ENCODE results near the gene NLGN4X.

Gene NLGN4X

DNA sequence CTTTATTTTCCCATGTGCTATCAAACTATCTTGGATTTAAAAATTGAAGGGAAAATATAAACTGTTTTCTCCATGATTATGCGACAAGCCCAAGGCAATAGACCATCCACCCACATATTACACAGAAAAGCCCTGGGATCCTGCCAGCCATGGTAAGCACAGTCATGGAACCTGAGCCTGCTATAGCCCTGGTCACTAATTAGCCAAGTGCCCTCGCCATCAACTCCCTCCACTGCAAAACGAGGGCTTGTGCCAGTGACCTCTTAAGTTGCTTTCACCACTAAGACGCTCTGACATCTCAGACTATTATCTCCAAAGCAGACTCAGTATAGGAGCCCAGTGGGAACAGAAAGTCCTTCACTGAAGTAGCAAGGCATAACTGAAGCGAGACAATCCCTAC is 69.2 kb downstream of the NLGN4X start:
- Histone ChIP-seq H3K4me3 (ENCODE audit: low read depth, low read length) (no peak overlapping the region), H2AFZ (ENCODE audit: low read length, unreplicated experiment) (no peak overlapping the region), H3K27me3 (ENCODE audit: insufficient read depth, low read length) (no peaks in the 10 kb centered on the region), H3K4me1 (ENCODE audit: control insufficient read depth, insufficient read depth, low read length, unreplicated experiment) (no peaks in the 10 kb centered on the region), H3K36me3 (ENCODE audit: insufficient read depth, low read length) (no peaks in the 10 kb centered on the region), H3K79me2 (ENCODE audit: control insufficient read depth, insufficient read depth, low read length, unreplicated experiment) (no peaks in the 10 kb centered on the region), H3K27ac (ENCODE audit: low read depth, low read length) (no peak overlapping the region)

DNA sequence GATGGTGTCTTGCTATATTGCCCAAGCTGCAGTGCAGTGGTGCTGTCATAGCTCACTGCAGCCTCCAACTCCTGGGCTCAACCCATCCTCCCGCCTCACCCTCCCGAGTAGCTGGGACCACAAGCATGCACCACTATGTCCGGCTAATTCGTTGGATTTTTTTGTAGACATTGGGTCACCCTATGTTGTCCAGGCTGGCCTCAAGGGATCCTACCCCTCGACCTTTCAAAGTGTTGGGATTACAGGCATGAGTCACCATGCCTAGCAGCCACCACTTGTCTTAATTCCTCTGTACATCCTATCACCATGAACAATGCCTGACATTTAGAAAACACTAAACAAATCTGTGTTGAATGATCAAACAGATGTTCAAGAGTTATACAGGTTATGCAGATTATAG is 76.7 kb downstream of the NLGN4X start:
- no peak overlapping the region for H3K4me3 ChIP-seq (ENCODE audit: low read depth, low read length)
- no peaks in the 10 kb centered on the region for H3K36me3 ChIP-seq (ENCODE audit: insufficient read depth, low read length)
- H2AFZ ChIP-seq (ENCODE audit: low read length, unreplicated experiment): no peak overlapping the region
- H3K79me2 ChIP-seq (ENCODE audit: control insufficient read depth, insufficient read depth, low read length, unreplicated experiment): no peaks in the 10 kb centered on the region
- no peaks in the 10 kb centered on the region for H3K27me3 ChIP-seq (ENCODE audit: insufficient read depth, low read length)
- H3K4me1 ChIP-seq (ENCODE audit: control insufficient read depth, insufficient read depth, low read length, unreplicated experiment): no peaks in the 10 kb centered on the region
- no peak overlapping the region for H3K27ac ChIP-seq (ENCODE audit: low read depth, low read length)

GRCh38 chrX:6149060-6149872 is 79.4 kb downstream of the NLGN4X start:
- no peak overlapping the region for H2AFZ ChIP-seq (ENCODE audit: low read length, unreplicated experiment)
- no peaks in the 10 kb centered on the region for H3K4me1 ChIP-seq (ENCODE audit: control insufficient read depth, insufficient read depth, low read length, unreplicated experiment)
- H3K79me2 ChIP-seq (ENCODE audit: control insufficient read depth, insufficient read depth, low read length, unreplicated experiment): no peaks in the 10 kb centered on the region

DNA sequence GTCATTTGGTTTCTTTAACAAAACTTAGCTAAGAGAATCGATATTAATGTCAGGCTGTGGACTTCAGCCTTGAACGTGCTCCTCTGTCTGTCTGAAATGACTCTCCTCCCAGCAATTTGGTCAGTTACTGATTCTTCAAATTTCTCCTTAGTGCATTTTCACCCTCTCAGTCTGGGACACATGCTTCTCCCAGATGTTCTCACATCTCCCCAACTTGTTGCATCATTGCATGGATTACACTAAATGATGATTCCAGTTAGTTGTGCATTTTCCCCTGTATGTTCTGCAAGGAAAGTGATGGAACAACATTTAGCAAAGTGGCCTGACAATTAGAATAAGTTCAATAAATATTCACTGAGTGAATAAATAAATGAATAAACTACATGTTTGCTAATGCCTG is 94.4 kb downstream of the NLGN4X start:
- Histone ChIP-seq H3K4me1 (ENCODE audit: control insufficient read depth, insufficient read depth, low read length, unreplicated experiment) (no peaks in the 10 kb centered on the region), H3K27ac (ENCODE audit: low read depth, low read length) (no peak overlapping the region), H3K27me3 (ENCODE audit: insufficient read depth, low read length) (no peaks in the 10 kb centered on the region), H3K36me3 (ENCODE audit: insufficient read depth, low read length) (no peaks in the 10 kb centered on the region), H3K4me3 (ENCODE audit: low read depth, low read length) (no peak overlapping the region), H2AFZ (ENCODE audit: low read length, unreplicated experiment) (no peak overlapping the region), H3K79me2 (ENCODE audit: control insufficient read depth, insufficient read depth, low read length, unreplicated experiment) (no peaks in the 10 kb centered on the region)

More at GRCh38 chrX:6149060-6149872, 79.4 kb downstream of the NLGN4X start:
- H3K27ac ChIP-seq (ENCODE audit: low read depth, low read length): no peak overlapping the region
- H3K27me3 ChIP-seq (ENCODE audit: insufficient read depth, low read length): no peaks in the 10 kb centered on the region
- no peak overlapping the region for H3K4me3 ChIP-seq (ENCODE audit: low read depth, low read length)
- H3K36me3 ChIP-seq (ENCODE audit: insufficient read depth, low read length): no peaks in the 10 kb centered on the region

DNA sequence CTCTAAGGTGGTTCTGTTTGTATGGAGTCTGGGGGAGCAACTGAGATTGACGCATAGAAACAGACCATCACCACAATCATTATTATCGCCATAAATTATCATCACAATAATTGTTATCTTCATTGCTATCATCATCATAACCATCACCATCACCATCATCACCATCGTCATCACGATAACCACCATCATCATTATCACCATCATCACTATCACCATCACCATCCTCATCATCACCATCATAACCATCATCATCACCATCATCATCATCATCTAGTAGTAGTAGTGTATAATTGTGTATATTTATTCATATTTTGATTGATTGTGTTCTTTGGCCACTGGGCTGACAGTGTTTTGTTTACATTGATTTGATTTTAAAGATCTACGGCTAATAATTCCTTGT is 95.7 kb downstream of the NLGN4X start:
- no peaks in the 10 kb centered on the region for H3K4me1 ChIP-seq (ENCODE audit: control insufficient read depth, insufficient read depth, low read length, unreplicated experiment)
- no peaks in the 10 kb centered on the region for H3K27me3 ChIP-seq (ENCODE audit: insufficient read depth, low read length)
- no peaks in the 10 kb centered on the region for H3K36me3 ChIP-seq (ENCODE audit: insufficient read depth, low read length)
- no peak overlapping the region for H2AFZ ChIP-seq (ENCODE audit: low read length, unreplicated experiment)
- H3K79me2 ChIP-seq (ENCODE audit: control insufficient read depth, insufficient read depth, low read length, unreplicated experiment): no peaks in the 10 kb centered on the region
- no peak overlapping the region for H3K27ac ChIP-seq (ENCODE audit: low read depth, low read length)
- H3K4me3 ChIP-seq (ENCODE audit: low read depth, low read length): no peak overlapping the region

- Histone ChIP-seq H3K27me3 (ENCODE audit: insufficient read depth, low read length) (no peaks in the 10 kb centered on the region), H3K36me3 (ENCODE audit: insufficient read depth, low read length) (no peaks in the 10 kb centered on the region), H3K79me2 (ENCODE audit: control insufficient read depth, insufficient read depth, low read length, unreplicated experiment) (no peaks in the 10 kb centered on the region), H2AFZ (ENCODE audit: low read length, unreplicated experiment) (no peak overlapping the region), H3K4me3 (ENCODE audit: low read depth, low read length) (no peak overlapping the region), H3K4me1 (ENCODE audit: control insufficient read depth, insufficient read depth, low read length, unreplicated experiment) (no peaks in the 10 kb centered on the region), H3K27ac (ENCODE audit: low read depth, low read length) (no peak overlapping the region)
Measured at GRCh38 chrX:6131287-6131686, 97.4 kb downstream of the NLGN4X start.

GRCh38 chrX:6129195-6129594 is 99.5 kb downstream of the NLGN4X start:
- no peaks in the 10 kb centered on the region for H3K36me3 ChIP-seq (ENCODE audit: insufficient read depth, low read length)
- H3K4me3 ChIP-seq (ENCODE audit: low read depth, low read length): no peak overlapping the region
- no peaks in the 10 kb centered on the region for H3K4me1 ChIP-seq (ENCODE audit: control insufficient read depth, insufficient read depth, low read length, unreplicated experiment)
- H3K27me3 ChIP-seq (ENCODE audit: insufficient read depth, low read length): no peaks in the 10 kb centered on the region
- no peaks in the 10 kb centered on the region for H3K79me2 ChIP-seq (ENCODE audit: control insufficient read depth, insufficient read depth, low read length, unreplicated experiment)
- H2AFZ ChIP-seq (ENCODE audit: low read length, unreplicated experiment): no peak overlapping the region
- H3K27ac ChIP-seq (ENCODE audit: low read depth, low read length): no peak overlapping the region

DNA sequence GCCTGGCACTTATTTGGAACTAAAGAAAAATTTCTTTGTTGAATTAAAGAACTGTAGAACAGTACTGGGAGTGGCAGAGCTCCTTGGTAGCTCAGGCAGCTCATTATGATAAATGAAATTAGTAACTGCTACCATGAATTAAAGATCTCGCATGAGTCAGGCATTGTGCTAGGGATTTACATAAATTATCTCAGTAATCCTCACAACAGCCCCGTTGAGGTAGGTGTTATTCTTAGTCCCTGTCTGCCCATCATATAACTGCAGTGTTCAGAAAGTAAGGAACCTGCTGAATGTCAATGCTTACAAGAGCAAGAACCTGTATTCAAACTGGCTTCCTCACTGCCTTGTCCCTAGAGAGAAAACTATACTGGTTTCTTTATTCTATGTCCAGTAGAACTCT is 108.3 kb downstream of the NLGN4X start:
- Histone ChIP-seq H3K27ac (ENCODE audit: low read depth, low read length) (no peak overlapping the region), H3K4me1 (ENCODE audit: control insufficient read depth, insufficient read depth, low read length, unreplicated experiment) (no peaks in the 10 kb centered on the region), H3K27me3 (ENCODE audit: insufficient read depth, low read length) (no peaks in the 10 kb centered on the region), H2AFZ (ENCODE audit: low read length, unreplicated experiment) (no peak overlapping the region), H3K36me3 (ENCODE audit: insufficient read depth, low read length) (no peaks in the 10 kb centered on the region), H3K4me3 (ENCODE audit: low read depth, low read length) (no peak overlapping the region), H3K79me2 (ENCODE audit: control insufficient read depth, insufficient read depth, low read length, unreplicated experiment) (no peaks in the 10 kb centered on the region)

GRCh38 chrX:6095469-6095868 is 133.2 kb downstream of the NLGN4X start:
- Histone ChIP-seq H3K79me2 (ENCODE audit: control insufficient read depth, insufficient read depth, low read length, unreplicated experiment) (no peaks in the 10 kb centered on the region), H3K36me3 (ENCODE audit: insufficient read depth, low read length) (no peaks in the 10 kb centered on the region), H3K4me3 (ENCODE audit: low read depth, low read length) (no peak overlapping the region), H3K4me1 (ENCODE audit: control insufficient read depth, insufficient read depth, low read length, unreplicated experiment) (no peaks in the 10 kb centered on the region), H3K27me3 (ENCODE audit: insufficient read depth, low read length) (no peaks in the 10 kb centered on the region), H3K27ac (ENCODE audit: low read depth, low read length) (no peak overlapping the region), H2AFZ (ENCODE audit: low read length, unreplicated experiment) (no peak overlapping the region)

GRCh38 chrX:6074532-6074931 is 154.1 kb downstream of the NLGN4X start:
- no peaks in the 10 kb centered on the region for H3K36me3 ChIP-seq (ENCODE audit: insufficient read depth, low read length)
- H3K4me3 ChIP-seq (ENCODE audit: low read depth, low read length): no peak overlapping the region
- no peaks in the 10 kb centered on the region for H3K4me1 ChIP-seq (ENCODE audit: control insufficient read depth, insufficient read depth, low read length, unreplicated experiment)
- no peak overlapping the region for H3K27ac ChIP-seq (ENCODE audit: low read depth, low read length)
- H3K79me2 ChIP-seq (ENCODE audit: control insufficient read depth, insufficient read depth, low read length, unreplicated experiment): no peaks in the 10 kb centered on the region
- H3K27me3 ChIP-seq (ENCODE audit: insufficient read depth, low read length): no peaks in the 10 kb centered on the region
- no peak overlapping the region for H2AFZ ChIP-seq (ENCODE audit: low read length, unreplicated experiment)

DNA sequence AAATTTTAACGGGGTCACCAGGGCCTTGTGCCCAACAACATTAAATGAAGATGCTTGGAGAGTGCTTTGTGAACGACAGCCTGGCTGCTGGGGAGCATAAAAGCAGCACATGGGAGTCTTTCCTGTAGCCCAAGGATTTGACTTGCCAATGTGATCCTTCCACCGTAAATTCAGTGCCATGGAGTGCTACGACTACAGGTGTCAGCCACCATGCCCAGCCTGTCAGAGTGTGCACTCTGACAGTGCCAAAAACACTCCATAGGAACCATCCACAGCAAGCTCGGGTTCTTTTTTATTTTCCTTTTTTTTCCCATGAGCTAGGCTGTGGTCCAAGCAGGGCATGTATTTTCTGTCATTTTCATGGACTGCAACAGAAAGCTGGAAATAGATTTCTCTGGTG is 156.9 kb downstream of the NLGN4X start:
- Histone ChIP-seq H3K36me3 (ENCODE audit: insufficient read depth, low read length) (no peaks in the 10 kb centered on the region), H3K79me2 (ENCODE audit: control insufficient read depth, insufficient read depth, low read length, unreplicated experiment) (no peaks in the 10 kb centered on the region)

More for the DNA sequence above, 156.9 kb downstream of the NLGN4X start:
- no peaks in the 10 kb centered on the region for H3K27me3 ChIP-seq (ENCODE audit: insufficient read depth, low read length)
- H2AFZ ChIP-seq (ENCODE audit: low read length, unreplicated experiment): no peak overlapping the region
- no peak overlapping the region for H3K4me3 ChIP-seq (ENCODE audit: low read depth, low read length)
- H3K4me1 ChIP-seq (ENCODE audit: control insufficient read depth, insufficient read depth, low read length, unreplicated experiment): no peaks in the 10 kb centered on the region
- no peak overlapping the region for H3K27ac ChIP-seq (ENCODE audit: low read depth, low read length)

All from ACC112 (cell line).